ENCODE data around the gene SQSTM1.

GRCh38 chr5:179772351-179772750 is 48.4 kb upstream of the SQSTM1 start:
- TF ChIP-seq, protein P1, sequence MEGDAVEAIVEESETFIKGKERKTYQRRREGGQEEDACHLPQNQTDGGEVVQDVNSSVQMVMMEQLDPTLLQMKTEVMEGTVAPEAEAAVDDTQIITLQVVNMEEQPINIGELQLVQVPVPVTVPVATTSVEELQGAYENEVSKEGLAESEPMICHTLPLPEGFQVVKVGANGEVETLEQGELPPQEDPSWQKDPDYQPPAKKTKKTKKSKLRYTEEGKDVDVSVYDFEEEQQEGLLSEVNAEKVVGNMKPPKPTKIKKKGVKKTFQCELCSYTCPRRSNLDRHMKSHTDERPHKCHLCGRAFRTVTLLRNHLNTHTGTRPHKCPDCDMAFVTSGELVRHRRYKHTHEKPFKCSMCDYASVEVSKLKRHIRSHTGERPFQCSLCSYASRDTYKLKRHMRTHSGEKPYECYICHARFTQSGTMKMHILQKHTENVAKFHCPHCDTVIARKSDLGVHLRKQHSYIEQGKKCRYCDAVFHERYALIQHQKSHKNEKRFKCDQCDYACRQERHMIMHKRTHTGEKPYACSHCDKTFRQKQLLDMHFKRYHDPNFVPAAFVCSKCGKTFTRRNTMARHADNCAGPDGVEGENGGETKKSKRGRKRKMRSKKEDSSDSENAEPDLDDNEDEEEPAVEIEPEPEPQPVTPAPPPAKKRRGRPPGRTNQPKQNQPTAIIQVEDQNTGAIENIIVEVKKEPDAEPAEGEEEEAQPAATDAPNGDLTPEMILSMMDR (IDR thresholded peaks at IDR 0.05), result no peak
- no peak for TF ChIP-seq POLR2A (IDR thresholded peaks at IDR 0.05)
